Measurements from ENCODE around the gene TRIAP1. TPM values are rescaled to one million over a fixed set of nuclear protein-coding genes. Genes with fewer than 3 reads are reported as not detected.
A peak's percentile ranks its signal among the peaks of the same experiment; 100 is the strongest.

The TRIAP1 gene
- total RNA-seq, 2 experiments from 2014 or later: 26.8 to 38.0 TPM

DNA sequence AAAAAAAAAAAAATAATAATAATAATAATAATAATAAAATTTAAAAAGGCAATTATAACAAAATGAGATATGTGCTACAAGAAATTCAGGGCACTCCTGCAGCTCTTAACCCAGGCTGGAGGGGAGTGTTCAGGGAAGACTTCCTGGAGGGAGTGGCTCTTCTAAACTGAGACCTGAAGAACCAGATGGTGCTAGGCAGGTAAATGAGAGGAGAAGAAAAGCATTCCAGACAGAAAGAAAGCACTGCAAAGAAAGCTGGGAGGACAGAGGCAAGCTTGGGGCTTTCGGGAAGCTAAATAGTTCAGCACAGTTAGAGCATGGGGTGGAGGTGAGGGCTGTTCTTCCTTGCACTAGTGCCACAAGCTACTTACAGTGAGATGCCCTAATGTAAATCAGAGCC lies 33.3 kb upstream of the TRIAP1 start:
- H3K36me3 Mint-ChIP-seq: peaks cover 2% of the 10 kb centered on the region
- no peaks in the 10 kb centered on the region for H3K27me3 Mint-ChIP-seq
- peaks cover 14% of the 10 kb centered on the region for H3K4me1 Mint-ChIP-seq
- DNase-seq (no peak), ATAC-seq (no peak)
- H3K4me3 Mint-ChIP-seq: no peak overlapping the region
- CTCF ChIA-PET: interaction anchor here (0.7 to 1.4 kb wide), 4 partner anchors 13 to 104 kb away, joined by 3 read pairs; no protein-coding TSS in a partner anchor
- H3K27ac Mint-ChIP-seq: no peak overlapping the region
- H3K9me3 Mint-ChIP-seq (ENCODE audit: low read depth): no peaks in the 10 kb centered on the region

DNA sequence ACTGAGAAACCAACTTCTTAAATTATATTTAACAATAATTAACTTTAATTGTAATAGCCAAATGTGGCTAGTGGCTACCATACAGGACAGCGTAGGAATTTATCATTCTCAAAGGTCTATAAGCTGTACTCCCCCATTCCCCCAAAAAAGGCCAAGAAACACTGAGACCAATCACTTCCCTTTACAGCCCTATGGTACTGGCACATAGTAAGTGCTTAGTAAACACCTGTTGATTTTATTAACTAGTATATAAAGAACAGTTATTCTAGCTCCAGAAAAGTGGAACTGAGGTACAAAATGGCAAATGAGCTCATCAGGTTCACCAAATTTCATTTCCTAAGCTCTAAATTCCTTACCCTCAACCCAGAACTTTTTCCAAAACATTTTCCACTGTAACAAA lies 29.5 kb upstream of the TRIAP1 start:
- Mint-ChIP-seq H3K9me3 (ENCODE audit: low read depth) (no peaks in the 10 kb centered on the region), H3K27ac (no peak overlapping the region), H3K4me3 (no peak overlapping the region), H3K4me1 (peaks cover 15% of the 10 kb centered on the region), H3K36me3 (no peaks in the 10 kb centered on the region), H3K27me3 (no peaks in the 10 kb centered on the region)
- CTCF ChIA-PET: interaction anchor here (0.9 to 2.3 kb wide), 2 partner anchors 9 to 183 kb away, joined by 3 to 5 read pairs; partner anchors contain the start of gene RNU4-1
- DNase-seq (no peak), ATAC-seq (no peak)

- ATAC-seq (no peak), DNase-seq (no peak)
- no peaks in the 10 kb centered on the region for H3K9me3 Mint-ChIP-seq (ENCODE audit: low read depth)
- H3K4me3 Mint-ChIP-seq: no peak overlapping the region
- H3K36me3 Mint-ChIP-seq: peaks cover 2% of the 10 kb centered on the region
- H3K4me1 Mint-ChIP-seq: peaks cover 13% of the 10 kb centered on the region
- CTCF ChIA-PET: interaction anchor here (0.9 to 2.3 kb wide), 4 partner anchors 16 to 182 kb away, joined by 3 to 5 read pairs (median 4); partner anchors contain the start of genes DYNLL1 and RNU4-1
- H3K27ac Mint-ChIP-seq: no peak overlapping the region
- no peaks in the 10 kb centered on the region for H3K27me3 Mint-ChIP-seq
Observed at GRCh38 chr12:120474616-120474960, 28.4 kb upstream of the TRIAP1 start.

DNA sequence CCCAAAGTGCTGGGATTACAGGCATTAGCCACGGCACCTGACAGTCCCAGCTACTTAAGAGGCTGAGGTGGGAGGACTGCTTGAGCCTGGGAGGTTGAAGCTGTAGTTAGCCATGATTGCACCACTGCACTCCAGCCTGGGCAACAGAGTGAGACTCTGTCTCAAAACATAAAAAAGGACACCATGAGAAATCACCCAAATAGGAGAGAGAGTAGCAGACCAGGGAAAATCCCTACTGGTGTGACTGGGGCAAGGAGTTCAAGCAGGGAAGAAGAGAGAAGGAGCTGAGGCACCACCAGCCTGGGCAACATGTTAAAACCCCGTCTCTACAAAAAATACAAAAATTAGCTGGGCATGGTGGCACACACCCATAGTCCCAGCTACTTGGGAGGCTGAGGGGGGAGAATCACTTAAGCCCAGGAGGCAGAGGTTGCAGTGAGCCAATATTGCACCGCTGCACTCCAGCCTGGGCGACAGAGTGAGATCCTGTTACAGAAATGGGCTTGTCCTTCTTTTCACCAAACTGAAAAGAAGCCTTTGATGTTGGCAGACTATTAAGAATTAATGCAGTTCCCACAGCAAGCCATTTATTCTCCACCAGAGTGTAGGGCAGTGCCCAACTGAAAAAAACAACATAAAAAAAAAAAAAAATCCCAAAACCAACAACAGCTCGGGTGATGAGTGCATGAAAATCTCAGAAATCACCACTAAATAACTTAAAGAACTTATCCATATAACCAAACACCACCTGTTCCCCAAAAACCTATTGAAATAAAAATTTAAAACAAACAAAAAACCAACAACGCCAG lies 27.8 kb upstream of the TRIAP1 start:
- Mint-ChIP-seq H3K4me3 (no peak overlapping the region), H3K27me3 (no peaks in the 10 kb centered on the region), H3K27ac (no peak overlapping the region), H3K4me1 (peaks cover 13% of the 10 kb centered on the region), H3K9me3 (ENCODE audit: low read depth) (no peaks in the 10 kb centered on the region), H3K36me3 (peaks cover 2% of the 10 kb centered on the region)
- CTCF ChIA-PET: interaction anchor here (0.9 to 2.3 kb wide), 5 partner anchors 12 to 181 kb away, joined by 3 to 5 read pairs (median 4); partner anchors contain the start of genes DYNLL1 and RNU4-1
- ATAC-seq (no peak), DNase-seq (no peak)

DNA sequence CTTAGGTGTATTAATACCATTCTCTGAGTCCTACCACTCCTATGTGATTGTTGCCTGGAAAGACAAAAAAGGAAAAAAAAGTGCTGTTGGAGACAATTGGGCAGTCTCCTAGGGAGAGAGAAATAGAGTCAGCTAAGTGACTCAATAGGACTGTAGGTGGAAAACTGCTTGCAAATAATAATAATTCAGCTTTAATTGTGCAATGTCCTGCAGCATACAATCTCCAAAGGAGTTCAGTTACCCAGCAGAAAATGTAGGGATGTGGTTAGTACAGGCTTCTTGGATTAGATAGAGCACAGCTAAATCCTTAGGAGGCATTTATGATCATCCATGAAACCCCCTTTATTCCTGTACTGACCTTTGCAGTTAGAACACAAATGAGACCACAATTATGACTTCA lies 26.3 kb upstream of the TRIAP1 start:
- peaks cover 7% of the 10 kb centered on the region for H3K36me3 Mint-ChIP-seq
- H3K4me3 Mint-ChIP-seq: no peak overlapping the region
- CTCF ChIA-PET: interaction anchor here (0.6 to 5.1 kb wide), 5 partner anchors 10 to 355 kb away, joined by 3 to 29 read pairs (median 3); partner anchors contain the start of gene DYNLL1

GRCh38 chr12:120470150-120470784 lies 24.1 kb upstream of the TRIAP1 start:
- DNase-seq (no peak), ATAC-seq (peak; percentile 24)
- H3K9me3 Mint-ChIP-seq (ENCODE audit: low read depth): no peaks in the 10 kb centered on the region
- H3K27me3 Mint-ChIP-seq: no peaks in the 10 kb centered on the region
- H3K4me1 Mint-ChIP-seq: peaks cover 36% of the 10 kb centered on the region
- H3K4me3 Mint-ChIP-seq: peak overlapping the region; percentile 95
- peak overlapping the region; percentile 88 for H3K27ac Mint-ChIP-seq
- CTCF ChIA-PET: interaction anchor here (0.8 to 5.1 kb wide), 16 partner anchors 8 to 168 kb away, joined by 3 to 37 read pairs (median 7); partner anchors contain the start of genes COX6A1, DYNLL1 and SIRT4
- peaks cover 19% of the 10 kb centered on the region for H3K36me3 Mint-ChIP-seq

More for the DNA sequence above, 26.3 kb upstream of the TRIAP1 start:
- no peak for DNase-seq
- H3K9me3 Mint-ChIP-seq (ENCODE audit: low read depth): no peaks in the 10 kb centered on the region
- ATAC-seq: no peak
- no peak overlapping the region for H3K27ac Mint-ChIP-seq
- no peaks in the 10 kb centered on the region for H3K27me3 Mint-ChIP-seq
- H3K4me1 Mint-ChIP-seq: peaks cover 22% of the 10 kb centered on the region

- Mint-ChIP-seq H3K27ac (peak within 1 kb of the TSS; percentile 88), H3K4me1 (peaks cover 36% of the 10 kb centered on the region), H3K4me3 (peak within 1 kb of the TSS; percentile 95), H3K36me3 (peaks cover 25% of the 10 kb centered on the region), H3K27me3 (no peaks in the 10 kb centered on the region), H3K9me3 (ENCODE audit: low read depth) (no peaks in the 10 kb centered on the region)
- DNase-seq: peak; percentile 97
- peak; percentile 95 for ATAC-seq
- CTCF ChIA-PET: interaction anchor here (0.7 to 5.1 kb wide), 22 partner anchors 8 to 167 kb away, joined by 3 to 37 read pairs (median 6); partner anchors contain the start of genes COQ5, COX6A1, DYNLL1 and POP5
Observed at GRCh38 chr12:120469450-120470149, 23.4 kb upstream of the TRIAP1 start, which contains the start of gene SRSF9. Gene SRSF9, minus strand, starts transcription at chr12:120469748. Its CDS starts 139 bp downstream, at chr12:120469609.

GRCh38 chr12:120468821-120469449 lies 22.8 kb upstream of the TRIAP1 start:
- H3K27me3 Mint-ChIP-seq: no peaks in the 10 kb centered on the region
- peaks cover 32% of the 10 kb centered on the region for H3K36me3 Mint-ChIP-seq
- no peaks in the 10 kb centered on the region for H3K9me3 Mint-ChIP-seq (ENCODE audit: low read depth)
- peak overlapping the region; percentile 95 for H3K4me3 Mint-ChIP-seq
- CTCF ChIA-PET: interaction anchor here (0.7 to 5.1 kb wide), 21 partner anchors 9 to 166 kb away, joined by 3 to 37 read pairs (median 6); partner anchors contain the start of genes COQ5, COX6A1, DYNLL1 and POP5
- ATAC-seq: peak; percentile 40
- peaks cover 36% of the 10 kb centered on the region for H3K4me1 Mint-ChIP-seq
- peak overlapping the region; percentile 88 for H3K27ac Mint-ChIP-seq
- peak; percentile 51 for DNase-seq

DNA sequence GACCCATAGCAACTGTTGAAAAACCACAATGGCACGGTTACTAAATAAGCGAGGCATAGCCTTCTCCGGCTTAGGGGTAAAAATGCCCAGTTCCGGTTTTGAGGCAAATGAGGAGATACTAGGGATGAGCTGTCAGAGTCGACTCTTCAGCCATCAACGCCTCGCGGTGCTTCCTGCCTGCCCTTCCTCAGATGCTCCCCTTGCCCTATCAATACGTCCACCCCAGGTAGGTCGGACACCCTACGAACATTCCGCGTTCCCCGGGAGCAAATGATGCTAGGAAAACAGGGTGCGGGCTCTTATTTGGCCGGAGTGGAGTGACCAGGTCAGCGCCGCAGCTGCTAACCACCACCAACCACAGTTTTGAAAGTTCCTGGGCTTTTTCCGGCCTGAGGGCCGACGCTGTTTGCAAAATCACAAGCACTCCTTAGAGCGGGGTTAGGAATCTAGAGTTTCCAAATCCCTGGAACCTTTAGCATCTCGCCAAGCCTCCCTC lies 22.2 kb upstream of the TRIAP1 start:
- Mint-ChIP-seq H3K4me1 (peaks cover 36% of the 10 kb centered on the region), H3K27me3 (no peaks in the 10 kb centered on the region), H3K4me3 (peak overlapping the region; percentile 95), H3K36me3 (peaks cover 37% of the 10 kb centered on the region), H3K27ac (peak overlapping the region; percentile 84), H3K9me3 (ENCODE audit: low read depth) (no peaks in the 10 kb centered on the region)
- DNase-seq (peak; percentile 65), ATAC-seq (no peak)
- CTCF ChIA-PET: interaction anchor here (0.6 to 5.1 kb wide), 17 partner anchors 9 to 1418 kb away, joined by 3 to 37 read pairs (median 7); partner anchors contain the start of genes COQ5, COX6A1, DYNLL1 and POP5

DNA sequence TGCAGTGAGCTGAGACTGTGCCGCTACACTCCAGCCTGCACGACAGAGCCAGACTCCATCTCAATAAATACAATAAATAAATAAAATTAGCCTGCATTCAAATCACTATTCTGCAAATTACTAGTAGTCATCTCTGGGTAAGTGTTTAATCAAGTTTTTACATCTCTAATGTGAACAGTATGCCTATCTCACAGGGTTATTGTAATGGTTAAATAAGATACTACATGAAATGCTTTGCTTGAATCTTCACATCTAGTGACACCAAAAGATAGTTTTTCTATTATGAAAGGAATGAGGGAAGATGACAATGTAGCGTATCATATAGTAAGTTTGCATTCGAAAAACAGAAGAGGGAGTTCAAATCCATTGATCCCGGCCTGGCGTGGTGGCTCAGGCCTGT lies 21.3 kb upstream of the TRIAP1 start:
- H3K4me3 Mint-ChIP-seq: peak overlapping the region; percentile 95
- peaks cover 36% of the 10 kb centered on the region for H3K4me1 Mint-ChIP-seq
- peak overlapping the region; percentile 17 for H3K27ac Mint-ChIP-seq
- H3K36me3 Mint-ChIP-seq: peaks cover 46% of the 10 kb centered on the region
- no peaks in the 10 kb centered on the region for H3K27me3 Mint-ChIP-seq
- CTCF ChIA-PET: interaction anchor here (1.0 to 4.7 kb wide), 10 partner anchors 9 to 143 kb away, joined by 3 to 37 read pairs (median 7); partner anchors contain the start of gene COX6A1
- ATAC-seq: no peak
- no peaks in the 10 kb centered on the region for H3K9me3 Mint-ChIP-seq (ENCODE audit: low read depth)
- no peak for DNase-seq

GRCh38 chr12:120466560-120467315 lies 20.6 kb upstream of the TRIAP1 start:
- Mint-ChIP-seq H3K4me1 (peaks cover 34% of the 10 kb centered on the region), H3K36me3 (peaks cover 52% of the 10 kb centered on the region), H3K9me3 (ENCODE audit: low read depth) (no peaks in the 10 kb centered on the region), H3K27ac (peak overlapping the region; percentile 14), H3K4me3 (peak overlapping the region; percentile 26), H3K27me3 (no peaks in the 10 kb centered on the region)
- peak; percentile 60 for DNase-seq
- ATAC-seq: no peak
- CTCF ChIA-PET: interaction anchor here (0.6 to 4.7 kb wide), 20 partner anchors 8 to 1079 kb away, joined by 3 to 30 read pairs (median 5); partner anchors contain the start of genes COX6A1 and DYNLL1
